ENCODE data around the gene TXNL4B.

Gene TXNL4B

DNA sequence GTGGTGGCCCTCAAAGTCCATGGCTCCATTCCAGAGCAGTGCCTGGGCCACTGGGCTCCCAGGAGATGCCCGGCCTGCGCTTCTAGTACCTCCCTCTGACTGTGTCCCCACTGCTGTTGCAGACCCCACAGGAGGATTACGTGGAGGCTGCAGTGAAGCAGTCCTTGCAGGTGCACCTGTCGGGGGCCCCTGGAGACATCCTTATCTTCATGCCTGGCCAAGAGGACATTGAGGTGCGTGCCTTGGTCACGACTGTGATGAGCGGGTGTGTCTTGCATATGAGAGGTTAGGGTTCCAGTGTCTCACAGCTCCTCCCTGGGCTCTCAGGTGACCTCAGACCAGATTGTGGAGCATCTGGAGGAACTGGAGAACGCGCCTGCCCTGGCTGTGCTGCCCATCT lies 11.5 kb upstream of the TXNL4B start:
- Histone ChIP-seq H3K9ac (ENCODE audit: low read depth in 1 of 2, low read length in 2 of 2) (no peak overlapping the region), H3K4me3 (ENCODE audit: low read depth in 1 of 2, low read length in 2 of 2) (no peak overlapping the region), H3K36me3 (ENCODE audit: control insufficient read depth in 1 of 2, insufficient read depth in 2 of 2, low read length in 2 of 2) (peaks cover 80 to 100% of the 10 kb centered on the region in 2 donors), H3K27ac (ENCODE audit: low read depth, low read length) (no peak overlapping the region), H3K9me3 (ENCODE audit: control insufficient read depth in 1 of 2, low read length in 2 of 2) (no peaks in the 10 kb centered on the region), H3K4me1 (ENCODE audit: control insufficient read depth in 1 of 2, insufficient read depth in 2 of 2, low read length in 2 of 2) (no peaks in the 10 kb centered on the region), H3K27me3 (ENCODE audit: control insufficient read depth in 1 of 2, insufficient read depth in 2 of 2, low read length in 2 of 2) (no peaks in the 10 kb centered on the region)

DNA sequence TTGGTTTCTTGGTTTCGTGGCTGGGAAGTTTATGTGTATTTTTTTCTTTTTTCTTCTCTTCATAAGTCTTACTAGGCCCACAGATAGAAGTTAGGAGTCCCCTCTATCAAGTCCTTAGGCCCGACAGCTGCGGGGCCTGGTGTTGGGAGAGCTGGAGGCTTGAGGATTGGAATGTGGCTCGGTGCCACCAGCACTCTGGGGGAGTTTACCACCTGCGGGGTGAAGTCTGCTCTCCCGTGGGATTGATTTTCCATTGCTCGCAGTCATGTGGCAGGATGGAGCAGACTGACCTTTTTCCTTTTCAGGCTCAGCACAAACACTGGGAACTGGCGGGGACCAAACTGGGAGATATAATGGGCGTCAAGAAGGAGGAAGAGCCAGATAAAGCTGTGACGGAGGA lies 7.8 kb upstream of the TXNL4B start:
- peaks cover 77 to 97% of the 10 kb centered on the region in 2 donors for H3K36me3 ChIP-seq (ENCODE audit: control insufficient read depth in 1 of 2, insufficient read depth in 2 of 2, low read length in 2 of 2)
- H3K27me3 ChIP-seq (ENCODE audit: control insufficient read depth in 1 of 2, insufficient read depth in 2 of 2, low read length in 2 of 2): no peaks in the 10 kb centered on the region
- H3K27ac ChIP-seq (ENCODE audit: low read depth, low read length): no peak overlapping the region
- H3K4me1 ChIP-seq (ENCODE audit: control insufficient read depth in 1 of 2, insufficient read depth in 2 of 2, low read length in 2 of 2): no peaks in the 10 kb centered on the region
- H3K9ac ChIP-seq (ENCODE audit: low read depth in 1 of 2, low read length in 2 of 2): no peak overlapping the region
- no peaks in the 10 kb centered on the region for H3K9me3 ChIP-seq (ENCODE audit: control insufficient read depth in 1 of 2, low read length in 2 of 2)
- no peak overlapping the region for H3K4me3 ChIP-seq (ENCODE audit: low read depth in 1 of 2, low read length in 2 of 2)

DNA sequence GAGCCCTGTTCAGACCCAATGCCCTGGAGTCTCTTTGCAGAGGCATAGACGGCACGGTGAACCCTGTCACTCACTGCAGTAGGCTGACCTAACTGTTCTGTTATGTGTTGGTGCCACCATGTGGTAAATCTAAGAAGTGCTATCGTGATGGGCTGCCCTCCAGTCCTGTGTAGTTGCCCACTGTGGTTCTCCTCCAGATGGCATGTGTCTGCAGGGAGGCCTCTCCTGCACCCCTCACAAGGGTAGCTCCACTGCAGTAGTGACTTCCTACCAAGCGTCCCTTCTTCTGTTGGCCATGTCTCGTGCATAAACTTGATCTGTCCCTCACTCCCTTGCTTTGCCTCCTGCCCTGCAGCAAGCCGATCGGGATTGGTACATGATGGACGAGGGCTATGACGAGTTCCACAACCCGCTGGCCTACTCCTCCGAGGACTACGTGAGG lies 6.0 kb upstream of the TXNL4B start:
- Histone ChIP-seq H3K4me3 (ENCODE audit: low read depth in 1 of 2, low read length in 2 of 2) (no peak overlapping the region), H3K4me1 (ENCODE audit: control insufficient read depth in 1 of 2, insufficient read depth in 2 of 2, low read length in 2 of 2) (peaks cover 7 to 13% of the 10 kb centered on the region in 2 donors), H3K27me3 (ENCODE audit: control insufficient read depth in 1 of 2, insufficient read depth in 2 of 2, low read length in 2 of 2) (no peaks in the 10 kb centered on the region), H3K9me3 (ENCODE audit: control insufficient read depth in 1 of 2, low read length in 2 of 2) (no peaks in the 10 kb centered on the region), H3K27ac (ENCODE audit: low read depth, low read length) (no peak overlapping the region), H3K9ac (ENCODE audit: low read depth in 1 of 2, low read length in 2 of 2) (no peak overlapping the region), H3K36me3 (ENCODE audit: control insufficient read depth in 1 of 2, insufficient read depth in 2 of 2, low read length in 2 of 2) (peaks cover 59 to 85% of the 10 kb centered on the region in 2 donors)

DNA sequence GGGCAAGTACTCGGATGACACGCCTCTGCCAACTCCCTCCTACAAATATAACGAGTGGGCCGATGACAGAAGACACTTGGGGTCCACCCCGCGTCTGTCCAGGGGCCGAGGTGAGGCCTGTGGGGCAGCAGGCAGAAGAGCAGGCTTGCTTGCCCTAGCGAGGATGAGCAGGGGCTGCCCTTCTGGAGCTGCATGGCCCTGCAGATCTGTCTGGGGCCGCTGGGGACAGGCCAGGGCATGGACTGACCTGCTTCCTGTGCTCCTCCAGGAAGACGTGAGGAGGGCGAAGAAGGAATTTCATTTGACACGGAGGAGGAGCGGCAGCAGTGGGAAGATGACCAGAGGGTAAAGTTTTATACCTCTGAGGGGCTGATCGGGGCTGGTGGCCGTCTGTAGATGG lies 5.5 kb upstream of the TXNL4B start:
- Histone ChIP-seq H3K9ac (ENCODE audit: low read depth in 1 of 2, low read length in 2 of 2) (no peak overlapping the region), H3K36me3 (ENCODE audit: control insufficient read depth in 1 of 2, insufficient read depth in 2 of 2, low read length in 2 of 2) (peaks cover 55 to 80% of the 10 kb centered on the region in 2 donors), H3K9me3 (ENCODE audit: control insufficient read depth in 1 of 2, low read length in 2 of 2) (no peaks in the 10 kb centered on the region), H3K4me3 (ENCODE audit: low read depth in 1 of 2, low read length in 2 of 2) (no peak overlapping the region), H3K27me3 (ENCODE audit: control insufficient read depth in 1 of 2, insufficient read depth in 2 of 2, low read length in 2 of 2) (no peaks in the 10 kb centered on the region), H3K4me1 (ENCODE audit: control insufficient read depth in 1 of 2, insufficient read depth in 2 of 2, low read length in 2 of 2) (peaks cover 7 to 16% of the 10 kb centered on the region in 2 donors), H3K27ac (ENCODE audit: low read depth, low read length) (no peak overlapping the region)

DNA sequence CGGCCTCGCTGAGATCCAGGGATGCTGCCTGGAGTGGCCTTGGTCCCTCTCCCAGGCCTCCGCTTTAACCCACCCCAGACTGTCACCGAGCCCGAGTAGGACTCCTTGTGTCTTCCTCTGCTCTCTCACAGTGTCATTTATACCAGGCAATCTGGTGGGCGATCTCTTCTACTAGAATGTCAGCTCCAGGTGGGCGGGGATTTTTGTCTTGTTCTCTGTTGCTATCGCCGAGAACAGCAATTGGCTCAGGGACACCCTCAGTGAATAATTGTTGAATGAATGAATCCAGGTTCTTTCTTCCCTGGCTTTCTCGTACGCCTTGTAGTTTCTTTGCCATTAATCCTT lies 818 bp upstream of the TXNL4B start:
- H3K27ac ChIP-seq (ENCODE audit: low read depth, low read length): peak overlapping the region; percentile 78
- peaks cover 23 to 34% of the 10 kb centered on the region in 2 donors for H3K4me1 ChIP-seq (ENCODE audit: control insufficient read depth in 1 of 2, insufficient read depth in 2 of 2, low read length in 2 of 2)
- H3K27me3 ChIP-seq (ENCODE audit: control insufficient read depth in 1 of 2, insufficient read depth in 2 of 2, low read length in 2 of 2): no peaks in the 10 kb centered on the region
- H3K9ac ChIP-seq (ENCODE audit: low read depth in 1 of 2, low read length in 2 of 2): peak overlapping the region; percentile 93 to 95
- H3K4me3 ChIP-seq (ENCODE audit: low read depth in 1 of 2, low read length in 2 of 2): peak overlapping the region; percentile 99 to 100
- no peaks in the 10 kb centered on the region for H3K9me3 ChIP-seq (ENCODE audit: control insufficient read depth in 1 of 2, low read length in 2 of 2)
- peaks cover 20 to 51% of the 10 kb centered on the region in 2 donors for H3K36me3 ChIP-seq (ENCODE audit: control insufficient read depth in 1 of 2, insufficient read depth in 2 of 2, low read length in 2 of 2)

DNA sequence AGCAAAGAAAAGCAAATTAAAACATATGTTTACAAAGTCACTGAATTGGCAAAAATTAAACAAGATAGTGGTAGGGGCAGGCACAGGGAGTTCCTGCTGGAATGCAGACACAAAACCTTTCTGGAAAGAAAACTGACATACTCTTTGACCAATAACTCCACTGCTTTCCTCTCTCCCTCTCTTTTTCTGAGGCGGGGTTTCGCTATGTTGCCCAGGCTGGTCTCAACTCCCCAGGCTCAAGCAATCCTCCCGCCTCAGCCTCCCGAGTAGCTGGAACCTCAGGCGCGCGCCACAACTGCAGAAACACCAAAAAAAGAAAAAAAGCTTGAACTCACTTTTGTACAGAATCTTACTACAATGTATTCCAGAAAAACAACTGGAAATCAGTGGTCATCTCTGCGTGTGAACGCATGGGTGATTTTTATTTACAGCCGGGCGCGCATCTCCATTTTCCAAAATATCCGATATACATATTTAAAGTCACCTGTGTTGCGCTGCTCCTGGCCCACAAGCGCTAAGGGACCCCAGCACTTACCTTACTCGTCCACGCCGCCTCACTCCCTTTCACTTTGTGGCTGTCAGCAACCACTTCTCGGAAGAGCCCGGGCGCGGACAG lies 480 bp downstream of the TXNL4B start:
- Histone ChIP-seq H3K9ac (ENCODE audit: low read depth in 1 of 2, low read length in 2 of 2) (peak overlapping the region; percentile 93 to 95), H3K36me3 (ENCODE audit: control insufficient read depth in 1 of 2, insufficient read depth in 2 of 2, low read length in 2 of 2) (peaks cover 16 to 51% of the 10 kb centered on the region in 2 donors), H3K4me1 (ENCODE audit: control insufficient read depth in 1 of 2, insufficient read depth in 2 of 2, low read length in 2 of 2) (peaks cover 23 to 34% of the 10 kb centered on the region in 2 donors), H3K27me3 (ENCODE audit: control insufficient read depth in 1 of 2, insufficient read depth in 2 of 2, low read length in 2 of 2) (no peaks in the 10 kb centered on the region), H3K27ac (ENCODE audit: low read depth, low read length) (peak overlapping the region; percentile 83), H3K9me3 (ENCODE audit: control insufficient read depth in 1 of 2, low read length in 2 of 2) (no peaks in the 10 kb centered on the region), H3K4me3 (ENCODE audit: low read depth in 1 of 2, low read length in 2 of 2) (peak overlapping the region; percentile 99 to 100)

DNA sequence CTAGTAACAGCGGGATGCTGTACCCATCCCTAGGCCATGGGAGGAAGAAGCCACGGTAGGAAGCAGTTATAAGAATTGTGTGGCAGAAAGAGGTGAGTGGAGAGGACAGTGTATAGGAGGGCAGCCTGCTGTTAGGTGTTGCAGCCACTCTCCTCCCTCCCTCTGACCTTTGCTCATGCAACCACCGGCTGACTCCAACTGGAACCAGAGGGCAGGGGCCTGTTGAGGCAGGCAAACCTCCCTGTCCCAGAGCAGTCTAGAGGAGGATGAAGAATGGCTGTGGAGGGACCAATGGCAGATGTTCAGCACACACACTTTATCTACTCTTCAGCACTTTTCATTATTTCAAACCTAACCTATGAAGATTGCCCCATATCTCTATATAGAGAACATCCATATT lies 2.2 kb downstream of the TXNL4B start:
- Histone ChIP-seq H3K27me3 (ENCODE audit: control insufficient read depth in 1 of 2, insufficient read depth in 2 of 2, low read length in 2 of 2) (no peaks in the 10 kb centered on the region), H3K27ac (ENCODE audit: low read depth, low read length) (no peak overlapping the region), H3K36me3 (ENCODE audit: control insufficient read depth in 1 of 2, insufficient read depth in 2 of 2, low read length in 2 of 2) (peaks cover 11 to 48% of the 10 kb centered on the region in 2 donors), H3K4me1 (ENCODE audit: control insufficient read depth in 1 of 2, insufficient read depth in 2 of 2, low read length in 2 of 2) (peaks cover 23 to 34% of the 10 kb centered on the region in 2 donors), H3K9me3 (ENCODE audit: control insufficient read depth in 1 of 2, low read length in 2 of 2) (no peaks in the 10 kb centered on the region), H3K9ac (ENCODE audit: low read depth in 1 of 2, low read length in 2 of 2) (no peak overlapping the region), H3K4me3 (ENCODE audit: low read depth in 1 of 2, low read length in 2 of 2) (peak overlapping the region; percentile 29 to 47)

DNA sequence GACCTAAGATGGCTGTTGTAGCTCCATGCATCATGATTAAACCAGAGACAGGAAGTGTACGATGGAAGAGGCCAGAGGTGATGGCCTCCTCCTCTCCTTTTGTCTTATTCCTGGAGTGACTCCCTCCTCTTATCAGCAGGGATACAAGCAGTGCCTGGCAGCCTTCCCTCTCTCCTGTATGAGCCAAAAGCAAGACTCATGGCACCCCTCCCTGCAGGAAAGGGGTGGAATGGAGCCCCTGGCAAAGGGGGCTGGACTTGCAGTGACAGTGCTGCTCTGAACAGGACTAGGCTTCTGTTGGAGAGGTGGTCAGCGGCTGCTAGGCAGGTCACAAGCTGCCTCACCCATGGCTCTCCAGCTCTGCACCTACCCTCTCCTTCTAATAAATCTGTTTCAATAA lies 8.4 kb downstream of the TXNL4B start:
- Histone ChIP-seq H3K4me1 (ENCODE audit: control insufficient read depth in 1 of 2, insufficient read depth in 2 of 2, low read length in 2 of 2) (no peaks in the 10 kb centered on the region), H3K9ac (ENCODE audit: low read depth in 1 of 2, low read length in 2 of 2) (no peak overlapping the region), H3K27me3 (ENCODE audit: control insufficient read depth in 1 of 2, insufficient read depth in 2 of 2, low read length in 2 of 2) (no peaks in the 10 kb centered on the region), H3K4me3 (ENCODE audit: low read depth in 1 of 2, low read length in 2 of 2) (no peak overlapping the region), H3K36me3 (ENCODE audit: control insufficient read depth in 1 of 2, insufficient read depth in 2 of 2, low read length in 2 of 2) (peaks cover 22 to 48% of the 10 kb centered on the region in 2 donors), H3K9me3 (ENCODE audit: control insufficient read depth in 1 of 2, low read length in 2 of 2) (peaks cover 10 to 13% of the 10 kb centered on the region in 2 donors), H3K27ac (ENCODE audit: low read depth, low read length) (no peak overlapping the region)

DNA sequence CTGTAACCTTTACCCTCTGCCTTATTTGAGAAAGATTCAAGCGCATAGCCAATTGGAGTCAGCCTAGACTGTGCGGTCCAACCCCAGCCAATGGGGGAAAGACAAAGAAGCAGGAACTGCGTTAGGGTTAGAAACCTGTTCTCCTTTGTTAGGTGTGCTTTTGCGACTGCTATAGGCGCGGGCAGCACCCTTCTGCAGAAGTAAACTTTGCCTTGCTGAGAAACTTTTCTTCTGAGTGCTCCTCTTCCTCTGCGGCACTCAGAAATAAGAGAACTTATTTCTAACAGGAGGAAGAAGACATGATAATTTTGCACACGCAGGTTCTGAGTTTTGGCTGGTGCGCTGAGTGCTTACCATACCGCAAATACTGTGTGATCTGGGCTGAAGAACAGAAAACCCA lies 9.0 kb downstream of the TXNL4B start:
- Histone ChIP-seq H3K9me3 (ENCODE audit: control insufficient read depth in 1 of 2, low read length in 2 of 2) (peaks cover 10 to 13% of the 10 kb centered on the region in 2 donors), H3K27me3 (ENCODE audit: control insufficient read depth in 1 of 2, insufficient read depth in 2 of 2, low read length in 2 of 2) (no peaks in the 10 kb centered on the region), H3K36me3 (ENCODE audit: control insufficient read depth in 1 of 2, insufficient read depth in 2 of 2, low read length in 2 of 2) (peaks cover 18 to 43% of the 10 kb centered on the region in 2 donors), H3K4me1 (ENCODE audit: control insufficient read depth in 1 of 2, insufficient read depth in 2 of 2, low read length in 2 of 2) (no peaks in the 10 kb centered on the region), H3K27ac (ENCODE audit: low read depth, low read length) (no peak overlapping the region), H3K9ac (ENCODE audit: low read depth in 1 of 2, low read length in 2 of 2) (no peak overlapping the region), H3K4me3 (ENCODE audit: low read depth in 1 of 2, low read length in 2 of 2) (no peak overlapping the region)

DNA sequence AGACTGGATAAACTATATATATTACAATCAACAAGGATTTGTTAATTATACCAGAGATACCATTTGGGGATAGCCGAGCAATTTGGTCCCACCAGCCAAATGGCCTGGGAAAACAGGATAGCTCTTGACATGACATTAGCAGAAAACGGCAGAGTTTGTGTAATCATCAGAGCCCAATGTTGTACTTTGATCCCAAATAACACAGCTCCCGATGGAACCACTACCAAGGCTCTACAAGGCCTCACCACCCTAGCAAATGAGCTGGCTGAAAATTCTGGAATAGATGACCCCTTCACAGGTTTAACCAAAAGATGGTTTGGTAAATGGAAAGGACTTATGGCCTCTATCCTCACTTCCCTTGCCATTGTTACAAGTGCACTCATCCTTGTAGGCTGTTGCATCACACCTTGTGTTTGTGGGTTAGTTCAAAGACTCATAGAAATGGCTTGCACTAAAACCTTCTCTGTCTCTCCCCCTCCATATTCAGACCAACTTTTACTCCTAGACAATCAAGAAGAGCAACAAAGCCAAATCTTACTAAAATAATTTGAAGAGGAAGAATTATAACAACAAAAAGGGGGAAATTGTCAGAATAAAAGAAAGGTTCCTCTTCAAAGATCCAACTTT lies 9.5 kb downstream of the TXNL4B start:
- H3K4me3 ChIP-seq (ENCODE audit: low read depth in 1 of 2, low read length in 2 of 2): no peak overlapping the region
- H3K4me1 ChIP-seq (ENCODE audit: control insufficient read depth in 1 of 2, insufficient read depth in 2 of 2, low read length in 2 of 2): no peaks in the 10 kb centered on the region
- no peaks in the 10 kb centered on the region for H3K27me3 ChIP-seq (ENCODE audit: control insufficient read depth in 1 of 2, insufficient read depth in 2 of 2, low read length in 2 of 2)
- H3K27ac ChIP-seq (ENCODE audit: low read depth, low read length): no peak overlapping the region
- no peak overlapping the region for H3K9ac ChIP-seq (ENCODE audit: low read depth in 1 of 2, low read length in 2 of 2)
- H3K9me3 ChIP-seq (ENCODE audit: control insufficient read depth in 1 of 2, low read length in 2 of 2): peaks cover 10 to 13% of the 10 kb centered on the region in 2 donors
- H3K36me3 ChIP-seq (ENCODE audit: control insufficient read depth in 1 of 2, insufficient read depth in 2 of 2, low read length in 2 of 2): peaks cover 18 to 37% of the 10 kb centered on the region in 2 donors
